Measurements from ENCODE around the gene ZC3H13. TPM values are rescaled to one million over a fixed set of nuclear protein-coding genes. Genes with fewer than 3 reads are reported as not detected.

ZC3H13 gene
- 56.1 and 58.8 TPM in 2 replicates for total RNA-seq

- intact Hi-C loops (cut with micrococcal nuclease), result loop anchor here (2.0 to 10.0 kb wide), 7 partner anchors 45 to 1065 kb away; partner anchors contain the start of genes ESD, GPALPP1, LCP1 and LRCH1
- Mint-ChIP-seq H3K4me1 (peaks cover 32% of the 10 kb centered on the region), H3K27me3 (peaks cover 20% of the 10 kb centered on the region), H3K4me3 (peak within 1 kb of the TSS; percentile 94), H3K9me3 (no peaks in the 10 kb centered on the region), H3K27ac (peak within 1 kb of the TSS; percentile 98), H3K36me3 (ENCODE audit: low read depth) (peaks cover 9% of the 10 kb centered on the region)
- peak; percentile 98 for DNase-seq
Observed at GRCh38 chr13:46052319-46053161, at the start of gene ZC3H13. Gene ZC3H13, minus strand, starts transcription at chr13:46052746. Its CDS starts 7,239 bp downstream, at chr13:46045507.

- Mint-ChIP-seq H3K4me1 (peaks cover 4% of the 10 kb centered on the region), H3K36me3 (ENCODE audit: low read depth) (no peaks in the 10 kb centered on the region), H3K4me3 (no peak overlapping the region), H3K27ac (no peak overlapping the region), H3K9me3 (no peaks in the 10 kb centered on the region), H3K27me3 (peaks cover 8% of the 10 kb centered on the region)
- intact Hi-C loops (cut with micrococcal nuclease), result no loop called here
- DNase-seq, result no peak
Observed at GRCh38 chr13:46102255-46102605, 49.7 kb upstream of the ZC3H13 start.

- no peak for DNase-seq
- intact Hi-C loops (cut with micrococcal nuclease), result no loop called here
- H3K27me3 Mint-ChIP-seq, result peaks cover 8% of the 10 kb centered on the region
- H3K27ac Mint-ChIP-seq, result no peak overlapping the region
- no peaks in the 10 kb centered on the region for H3K36me3 Mint-ChIP-seq (ENCODE audit: low read depth)
- H3K4me1 Mint-ChIP-seq, result no peaks in the 10 kb centered on the region
- no peaks in the 10 kb centered on the region for H3K9me3 Mint-ChIP-seq
- H3K4me3 Mint-ChIP-seq, result no peak overlapping the region
Observed at GRCh38 chr13:46101484-46102254, 49.1 kb upstream of the ZC3H13 start.

GRCh38 chr13:46101002-46101401, 48.5 kb upstream of the ZC3H13 start:
- Mint-ChIP-seq H3K4me3 (no peak overlapping the region), H3K9me3 (no peaks in the 10 kb centered on the region), H3K4me1 (no peaks in the 10 kb centered on the region), H3K27me3 (peaks cover 10% of the 10 kb centered on the region), H3K36me3 (ENCODE audit: low read depth) (no peaks in the 10 kb centered on the region), H3K27ac (no peak overlapping the region)
- no peak for DNase-seq
- intact Hi-C loops (cut with micrococcal nuclease), result no loop called here

GRCh38 chr13:46100191-46100815, 47.8 kb upstream of the ZC3H13 start:
- Mint-ChIP-seq H3K4me1 (no peaks in the 10 kb centered on the region), H3K36me3 (ENCODE audit: low read depth) (no peaks in the 10 kb centered on the region), H3K27me3 (peaks cover 9% of the 10 kb centered on the region), H3K4me3 (no peak overlapping the region), H3K9me3 (no peaks in the 10 kb centered on the region), H3K27ac (no peak overlapping the region)
- intact Hi-C loops (cut with micrococcal nuclease), result no loop called here
- DNase-seq, result no peak

- Mint-ChIP-seq H3K9me3 (no peaks in the 10 kb centered on the region), H3K27me3 (peaks cover 7% of the 10 kb centered on the region), H3K4me3 (no peak overlapping the region), H3K4me1 (no peaks in the 10 kb centered on the region), H3K36me3 (ENCODE audit: low read depth) (no peaks in the 10 kb centered on the region), H3K27ac (no peak overlapping the region)
- DNase-seq, result no peak
- intact Hi-C loops (cut with micrococcal nuclease), result no loop called here
Observed at GRCh38 chr13:46097663-46098062, 45.1 kb upstream of the ZC3H13 start.

GRCh38 chr13:46097015-46097414, 44.5 kb upstream of the ZC3H13 start:
- intact Hi-C loops (cut with micrococcal nuclease), result no loop called here
- no peaks in the 10 kb centered on the region for H3K4me1 Mint-ChIP-seq
- H3K27me3 Mint-ChIP-seq, result peaks cover 11% of the 10 kb centered on the region
- H3K27ac Mint-ChIP-seq, result no peak overlapping the region
- no peak for DNase-seq
- no peaks in the 10 kb centered on the region for H3K9me3 Mint-ChIP-seq
- no peak overlapping the region for H3K4me3 Mint-ChIP-seq
- H3K36me3 Mint-ChIP-seq (ENCODE audit: low read depth), result no peaks in the 10 kb centered on the region

GRCh38 chr13:46094478-46094877, 41.9 kb upstream of the ZC3H13 start:
- Mint-ChIP-seq H3K4me3 (no peak overlapping the region), H3K27me3 (peaks cover 15% of the 10 kb centered on the region), H3K4me1 (no peaks in the 10 kb centered on the region), H3K9me3 (no peaks in the 10 kb centered on the region), H3K36me3 (ENCODE audit: low read depth) (no peaks in the 10 kb centered on the region), H3K27ac (no peak overlapping the region)
- DNase-seq, result no peak
- intact Hi-C loops (cut with micrococcal nuclease), result no loop called here

GRCh38 chr13:46088821-46089562, 36.4 kb upstream of the ZC3H13 start:
- H3K4me1 Mint-ChIP-seq, result peaks cover 2% of the 10 kb centered on the region
- no peak overlapping the region for H3K27ac Mint-ChIP-seq
- no peak for DNase-seq
- H3K9me3 Mint-ChIP-seq, result no peaks in the 10 kb centered on the region
- H3K27me3 Mint-ChIP-seq, result peaks cover 14% of the 10 kb centered on the region
- H3K36me3 Mint-ChIP-seq (ENCODE audit: low read depth), result no peaks in the 10 kb centered on the region
- no peak overlapping the region for H3K4me3 Mint-ChIP-seq
- intact Hi-C loops (cut with micrococcal nuclease), result no loop called here

- peaks cover 12% of the 10 kb centered on the region for H3K27me3 Mint-ChIP-seq
- H3K36me3 Mint-ChIP-seq (ENCODE audit: low read depth), result no peaks in the 10 kb centered on the region
- peaks cover 2% of the 10 kb centered on the region for H3K4me1 Mint-ChIP-seq
- no peak for DNase-seq
- H3K27ac Mint-ChIP-seq, result no peak overlapping the region
- H3K9me3 Mint-ChIP-seq, result no peaks in the 10 kb centered on the region
- no peak overlapping the region for H3K4me3 Mint-ChIP-seq
- intact Hi-C loops (cut with micrococcal nuclease), result no loop called here
Observed at GRCh38 chr13:46087481-46087880, 34.9 kb upstream of the ZC3H13 start.

GRCh38 chr13:46086985-46087384, 34.4 kb upstream of the ZC3H13 start:
- Mint-ChIP-seq H3K9me3 (no peaks in the 10 kb centered on the region), H3K27me3 (peaks cover 12% of the 10 kb centered on the region), H3K36me3 (ENCODE audit: low read depth) (no peaks in the 10 kb centered on the region), H3K4me1 (peaks cover 2% of the 10 kb centered on the region), H3K4me3 (no peak overlapping the region), H3K27ac (no peak overlapping the region)
- no peak for DNase-seq
- intact Hi-C loops (cut with micrococcal nuclease), result no loop called here

GRCh38 chr13:46086421-46086922, 33.9 kb upstream of the ZC3H13 start:
- Mint-ChIP-seq H3K4me1 (peaks cover 2% of the 10 kb centered on the region), H3K4me3 (no peak overlapping the region), H3K27me3 (peaks cover 11% of the 10 kb centered on the region), H3K27ac (no peak overlapping the region), H3K9me3 (no peaks in the 10 kb centered on the region), H3K36me3 (ENCODE audit: low read depth) (no peaks in the 10 kb centered on the region)
- DNase-seq, result no peak
- intact Hi-C loops (cut with micrococcal nuclease), result no loop called here

- Mint-ChIP-seq H3K36me3 (ENCODE audit: low read depth) (no peaks in the 10 kb centered on the region), H3K4me1 (peaks cover 2% of the 10 kb centered on the region)
Observed at GRCh38 chr13:46085737-46086136, 33.2 kb upstream of the ZC3H13 start.

More at GRCh38 chr13:46085737-46086136, 33.2 kb upstream of the ZC3H13 start:
- Mint-ChIP-seq H3K27ac (no peak overlapping the region), H3K27me3 (peaks cover 11% of the 10 kb centered on the region), H3K4me3 (no peak overlapping the region), H3K9me3 (no peaks in the 10 kb centered on the region)
- intact Hi-C loops (cut with micrococcal nuclease), result no loop called here
- DNase-seq, result no peak

All from activated CD4-positive, alpha-beta T cell treated with anti-CD3 and anti-CD28 coated beads, Interleukin-2, amount 10 ng/mL, durations not matched to agents 24 days and 14 days (primary cell).